ENCODE results near the gene ZNF878. TPM values are rescaled to one million over a fixed set of nuclear protein-coding genes. Genes with fewer than 3 reads are reported as not detected.

The ZNF878 gene
- total and polyA plus RNA-seq, 9 of the 15 experiments (the other 6 are each of a cell fraction or from before 2014, with no cell fraction given) = 0.30 to 1.4 (median 0.50) TPM

GRCh38 chr19:12042893-12043292, 9.9 kb downstream of the ZNF878 start:
- ATAC-seq = no peak
- no peaks in the 10 kb centered on the region for H3K36me3 ChIP-seq (ENCODE audit: control insufficient read depth, insufficient read depth, low read length)
- no peaks in the 10 kb centered on the region for H3K79me2 ChIP-seq (ENCODE audit: control insufficient read depth, insufficient read depth, low read length)
- H3K4me1 ChIP-seq (replicated peaks in 1 of 2; ENCODE audit: control insufficient read depth in 2 of 2, insufficient read depth in 2 of 2, low read length in 2 of 2) = no peaks in the 10 kb centered on the region
- H2AFZ ChIP-seq (ENCODE audit: low read depth, low read length) = no peak overlapping the region
- BruUV-seq (replicated peaks) = no TSS peak
- in situ Hi-C loops (cut with MboI) = no loop called here
- TF ChIP-seq WHSC1 (IDR thresholded peaks at IDR 0.05; ENCODE audit: low read length) = no peak
- FAIRE-seq = no peak
- no peaks in the 10 kb centered on the region for H3K27me3 ChIP-seq (ENCODE audit: control insufficient read depth in 2 of 2, insufficient read depth in 2 of 2, low read length in 2 of 2)
- H3K27ac ChIP-seq (ENCODE audit: extremely low read depth, low read depth, low read length) = no peak overlapping the region
- no peaks in the 10 kb centered on the region for H4K20me1 ChIP-seq (replicated peaks; ENCODE audit: control insufficient read depth, insufficient read depth, low read length)
- peaks cover 16% of the 10 kb centered on the region for H3K9me3 ChIP-seq (replicated peaks; ENCODE audit: control insufficient read depth, insufficient read depth, low read depth, low read length)
- POLR2A ChIA-PET = interaction anchor here (0.9 kb wide), 1 partner anchor 9 kb away, joined by 3 read pairs; no protein-coding TSS in a partner anchor
- no peak overlapping the region for H3K9ac ChIP-seq (ENCODE audit: insufficient read depth in 1 of 2, low read depth in 2 of 2, low read length in 2 of 2)
- intact Hi-C loops (cut with micrococcal nuclease) = no loop called here
- CTCF ChIA-PET (ENCODE audit: low intra/inter-chr PET ratio) = no interaction called here
- no peak overlapping the region for H3K4me2 ChIP-seq (ENCODE audit: insufficient read depth, low read length)
- DNase-seq (ENCODE audit: extremely low read depth in 1 of 4, low spot score in 3 of 4) = no peak
- H3K4me3 ChIP-seq = no peak overlapping the region
- no peaks in the 10 kb centered on the region for H3K9me1 ChIP-seq (ENCODE audit: control insufficient read depth, insufficient read depth, low read length)

GRCh38 chr19:12035220-12036172, 17.3 kb downstream of the ZNF878 start, which contains the start of gene ZNF433:
Gene ZNF433, minus strand, starts transcription at chr19:12035679. Its CDS starts 140 bp downstream, at chr19:12035539.
- no peaks in the 10 kb centered on the region for H3K27me3 ChIP-seq (ENCODE audit: control insufficient read depth in 2 of 2, insufficient read depth in 2 of 2, low read length in 2 of 2)
- H3K9me1 ChIP-seq (ENCODE audit: control insufficient read depth, insufficient read depth, low read length) = no peaks in the 10 kb centered on the region
- in situ Hi-C loops (cut with MboI) (no loop called here), intact Hi-C loops (cut with micrococcal nuclease) (no loop called here)
- H3K27ac ChIP-seq (ENCODE audit: extremely low read depth, low read depth, low read length) = peak within 1 kb of the TSS; percentile 72
- whole genome bisulfite sequencing (ENCODE audit: insufficient coverage, low coverage, missing lambda C conversion rate) = 23% methylated on average over 49 of the region's 68 CpGs
- DNase-seq (ENCODE audit: extremely low read depth in 1 of 4, low spot score in 3 of 4) (peak; percentile 84 to 86 (median 86)), FAIRE-seq (no peak), ATAC-seq (peak; percentile 99)
- POLR2A ChIA-PET = interaction anchor here (0.7 to 1.3 kb wide), 2 partner anchors 17 to 490 kb away, joined by 3 to 5 read pairs; partner anchors contain the start of gene ZNF878
- H3K9me3 ChIP-seq (replicated peaks; ENCODE audit: control insufficient read depth, insufficient read depth, low read depth, low read length) = no peaks in the 10 kb centered on the region
- CTCF ChIA-PET (ENCODE audit: low intra/inter-chr PET ratio) = no interaction called here
- peak within 1 kb of the TSS; percentile 95 for H2AFZ ChIP-seq (ENCODE audit: low read depth, low read length)
- peaks cover 0 to 8% of the 10 kb centered on the region in 2 experiments; a peak in 3 of 5 replicates for H3K4me1 ChIP-seq (replicated peaks in 1 of 2; ENCODE audit: control insufficient read depth in 2 of 2, insufficient read depth in 2 of 2, low read length in 2 of 2)
- no TSS peak for BruUV-seq (replicated peaks)
- peak within 1 kb of the TSS; percentile 75 for H3K4me2 ChIP-seq (ENCODE audit: insufficient read depth, low read length)
- no peaks in the 10 kb centered on the region for H3K36me3 ChIP-seq (ENCODE audit: control insufficient read depth, insufficient read depth, low read length)
- H3K9ac ChIP-seq (ENCODE audit: insufficient read depth in 1 of 2, low read depth in 2 of 2, low read length in 2 of 2) = peak within 1 kb of the TSS; percentile 69 to 91
- H4K20me1 ChIP-seq (replicated peaks; ENCODE audit: control insufficient read depth, insufficient read depth, low read length) = no peaks in the 10 kb centered on the region
- peaks cover 9% of the 10 kb centered on the region; the same call in 2 of the 3 replicates for H3K79me2 ChIP-seq (ENCODE audit: control insufficient read depth, insufficient read depth, low read length)
- H3K4me3 ChIP-seq = peak within 1 kb of the TSS; percentile 53
- TF ChIP-seq REST (IDR thresholded peaks at IDR 0.05; ENCODE audit: borderline replicate concordance) = peak; percentile 96
- no peak for TF ChIP-seq REST (CRISPR knock-in tag; IDR thresholded peaks at IDR 0.05; ENCODE audit: low read depth)
- 0 out of 4 replicates have a peak, but pooled peaks of 1 of the 2 experiments have one; percentile 43 for TF ChIP-seq MAZ (CRISPR knock-in tag; conservative IDR thresholded peaks at IDR 0.05 in 1 of 2, IDR thresholded peaks at IDR 0.05 in 1 of 2)

Data from K562 (cell line).